ENCODE results near the gene SH2D4B. TPM values are rescaled to one million over a fixed set of nuclear protein-coding genes. Genes with fewer than 3 reads are reported as not detected.

The SH2D4B gene
- total RNA-seq, 1 donor from 2014 or later: 0.07 TPM

DNA sequence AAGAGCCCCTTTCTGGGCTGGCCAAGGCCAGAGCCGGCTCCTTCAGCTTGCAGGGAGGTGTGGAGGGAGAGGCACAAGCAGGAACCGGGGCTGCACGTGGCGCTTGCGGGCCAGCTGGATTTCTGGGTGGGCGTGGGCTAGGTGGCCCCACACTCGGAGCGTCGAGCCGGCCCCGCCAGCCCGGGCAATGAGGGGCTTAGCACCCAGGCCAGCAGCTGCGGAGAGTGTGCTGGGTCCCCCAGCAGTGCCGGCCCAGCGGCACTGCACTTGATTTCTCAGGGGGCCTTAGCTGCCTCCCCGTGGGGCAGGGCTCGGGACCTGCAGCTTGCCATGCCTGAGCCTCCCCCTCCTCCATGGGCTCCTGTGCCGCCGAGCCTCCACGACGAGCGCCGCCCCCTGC, 48.1 kb downstream of the SH2D4B start:
- Mint-ChIP-seq H3K4me3 (ENCODE audit: unreplicated experiment) (no peak overlapping the region), H3K4me1 (ENCODE audit: low read depth) (peaks cover 9% of the 10 kb centered on the region), H3K27me3 (ENCODE audit: low read depth) (peaks cover 7% of the 10 kb centered on the region), H3K9me3 (ENCODE audit: low read depth) (no peaks in the 10 kb centered on the region), H3K36me3 (ENCODE audit: low read depth) (no peaks in the 10 kb centered on the region), H3K27ac (ENCODE audit: unreplicated experiment) (no peak overlapping the region)
- DNase-seq (ENCODE audit: low spot score): no peak
- TF ChIP-seq, protein P1, sequence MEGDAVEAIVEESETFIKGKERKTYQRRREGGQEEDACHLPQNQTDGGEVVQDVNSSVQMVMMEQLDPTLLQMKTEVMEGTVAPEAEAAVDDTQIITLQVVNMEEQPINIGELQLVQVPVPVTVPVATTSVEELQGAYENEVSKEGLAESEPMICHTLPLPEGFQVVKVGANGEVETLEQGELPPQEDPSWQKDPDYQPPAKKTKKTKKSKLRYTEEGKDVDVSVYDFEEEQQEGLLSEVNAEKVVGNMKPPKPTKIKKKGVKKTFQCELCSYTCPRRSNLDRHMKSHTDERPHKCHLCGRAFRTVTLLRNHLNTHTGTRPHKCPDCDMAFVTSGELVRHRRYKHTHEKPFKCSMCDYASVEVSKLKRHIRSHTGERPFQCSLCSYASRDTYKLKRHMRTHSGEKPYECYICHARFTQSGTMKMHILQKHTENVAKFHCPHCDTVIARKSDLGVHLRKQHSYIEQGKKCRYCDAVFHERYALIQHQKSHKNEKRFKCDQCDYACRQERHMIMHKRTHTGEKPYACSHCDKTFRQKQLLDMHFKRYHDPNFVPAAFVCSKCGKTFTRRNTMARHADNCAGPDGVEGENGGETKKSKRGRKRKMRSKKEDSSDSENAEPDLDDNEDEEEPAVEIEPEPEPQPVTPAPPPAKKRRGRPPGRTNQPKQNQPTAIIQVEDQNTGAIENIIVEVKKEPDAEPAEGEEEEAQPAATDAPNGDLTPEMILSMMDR (IDR thresholded peaks at IDR 0.05): no peak

- Mint-ChIP-seq H3K36me3 (ENCODE audit: low read depth) (no peaks in the 10 kb centered on the region), H3K9me3 (ENCODE audit: low read depth) (peaks cover under 1% of the 10 kb centered on the region), H3K27me3 (ENCODE audit: low read depth) (peaks cover 7% of the 10 kb centered on the region), H3K4me1 (ENCODE audit: low read depth) (no peaks in the 10 kb centered on the region), H3K4me3 (ENCODE audit: unreplicated experiment) (no peak overlapping the region), H3K27ac (ENCODE audit: unreplicated experiment) (no peak overlapping the region)
- TF ChIP-seq, protein P1 (IDR thresholded peaks at IDR 0.05): no peak
- no peak for DNase-seq (ENCODE audit: low spot score)
These were observed 50.8 kb downstream of the SH2D4B start for GRCh38 chr10:80588546-80588945.

DNA sequence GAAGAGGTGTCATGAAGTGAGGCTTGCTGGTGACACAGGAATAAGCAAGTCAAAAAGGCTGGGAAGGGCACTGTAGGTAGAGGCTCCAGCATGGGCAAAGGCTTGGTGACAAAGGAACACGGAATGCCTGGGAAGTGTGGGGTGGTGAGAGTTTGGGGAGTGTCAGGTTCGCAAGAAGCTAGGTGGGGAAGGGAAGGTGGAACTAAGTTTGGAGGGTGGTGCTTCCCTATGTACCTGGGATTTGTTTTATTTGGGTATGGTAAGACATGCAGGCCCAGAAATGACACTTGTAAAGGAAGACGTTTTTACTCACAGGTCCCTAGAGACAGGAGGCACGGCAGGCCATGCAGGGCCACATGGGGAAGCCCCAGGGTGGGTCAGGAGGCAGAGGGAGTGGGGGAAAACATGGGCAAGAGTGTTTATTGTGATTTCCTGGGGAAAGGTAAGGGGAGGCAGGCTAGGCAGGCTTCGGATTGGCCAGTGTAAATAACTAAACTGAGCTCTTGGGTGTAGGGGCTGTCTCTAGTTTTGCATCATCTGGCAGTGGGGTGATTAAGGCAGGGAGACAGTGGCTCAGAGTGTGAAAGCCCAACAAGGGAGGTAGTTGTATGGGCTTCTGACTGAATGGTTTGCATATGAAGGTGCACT, 52.1 kb downstream of the SH2D4B start:
- H3K27ac Mint-ChIP-seq (ENCODE audit: unreplicated experiment): no peak overlapping the region
- TF ChIP-seq, protein P1 (IDR thresholded peaks at IDR 0.05): no peak
- DNase-seq (ENCODE audit: low spot score): no peak
- H3K9me3 Mint-ChIP-seq (ENCODE audit: low read depth): peaks cover 2% of the 10 kb centered on the region
- H3K27me3 Mint-ChIP-seq (ENCODE audit: low read depth): peaks cover 2% of the 10 kb centered on the region
- no peaks in the 10 kb centered on the region for H3K36me3 Mint-ChIP-seq (ENCODE audit: low read depth)
- no peak overlapping the region for H3K4me3 Mint-ChIP-seq (ENCODE audit: unreplicated experiment)
- H3K4me1 Mint-ChIP-seq (ENCODE audit: low read depth): no peaks in the 10 kb centered on the region

DNA sequence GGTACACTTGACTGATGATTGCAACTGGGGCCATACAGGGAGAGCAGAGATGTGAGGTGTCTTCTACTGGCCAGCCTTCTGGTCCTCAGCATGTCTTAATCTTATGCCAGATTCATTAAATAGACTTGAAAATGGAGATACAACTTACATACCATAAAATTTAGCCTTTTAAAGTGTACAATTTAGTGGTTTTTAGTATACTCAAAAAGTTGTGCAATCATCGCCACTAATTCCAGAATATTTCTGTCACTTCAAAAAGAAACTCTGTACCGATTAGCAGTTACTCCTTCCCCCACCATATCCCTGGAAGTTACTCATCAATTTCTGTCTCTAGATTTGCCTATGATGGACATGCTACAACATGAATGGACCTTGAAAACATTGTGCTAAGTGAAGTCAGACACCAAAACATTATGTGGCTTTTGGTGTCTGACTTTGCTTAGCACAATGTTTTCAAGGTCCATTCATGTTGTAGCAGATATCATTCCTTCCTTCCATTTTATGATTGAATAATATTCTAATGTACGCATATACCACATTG, 53.0 kb downstream of the SH2D4B start:
- no peak for DNase-seq (ENCODE audit: low spot score)
- TF ChIP-seq, protein P1 (IDR thresholded peaks at IDR 0.05): no peak
- Mint-ChIP-seq H3K27me3 (ENCODE audit: low read depth) (peaks cover 2% of the 10 kb centered on the region), H3K36me3 (ENCODE audit: low read depth) (no peaks in the 10 kb centered on the region), H3K4me1 (ENCODE audit: low read depth) (no peaks in the 10 kb centered on the region), H3K4me3 (ENCODE audit: unreplicated experiment) (no peak overlapping the region), H3K27ac (ENCODE audit: unreplicated experiment) (no peak overlapping the region), H3K9me3 (ENCODE audit: low read depth) (peaks cover 2% of the 10 kb centered on the region)

- H3K27me3 Mint-ChIP-seq (ENCODE audit: low read depth): no peaks in the 10 kb centered on the region
- DNase-seq (ENCODE audit: low spot score): no peak
- peaks cover 2% of the 10 kb centered on the region for H3K9me3 Mint-ChIP-seq (ENCODE audit: low read depth)
- TF ChIP-seq, protein P1 (IDR thresholded peaks at IDR 0.05): peak; percentile 79
- no peaks in the 10 kb centered on the region for H3K36me3 Mint-ChIP-seq (ENCODE audit: low read depth)
- H3K4me1 Mint-ChIP-seq (ENCODE audit: low read depth): no peaks in the 10 kb centered on the region
- H3K27ac Mint-ChIP-seq (ENCODE audit: unreplicated experiment): no peak overlapping the region
- no peak overlapping the region for H3K4me3 Mint-ChIP-seq (ENCODE audit: unreplicated experiment)
These were observed 58.9 kb downstream of the SH2D4B start for GRCh38 chr10:80596391-80597257.
